H1 (cell line): ENCODE measurements around the gene TRMT61A. TPM values are rescaled to one million over a fixed set of nuclear protein-coding genes. Genes with fewer than 3 reads are reported as not detected.

ENCODE experiments used
- CTCF ChIA-PET: fragments of 300-600 bp; sonication (Branson Sonifier 250); formaldehyde crosslinking; loops from one replicate; lab custom pipeline; 2021; ENCODE audit not compliant: partially characterized antibody; lab: Charles Lee
- POLR2A ChIA-PET: fragments of 300-600 bp; sonication (Branson Sonifier 250); formaldehyde crosslinking; loops from one replicate; lab custom pipeline; 2021; ENCODE audit warnings: inconsistent platforms; ENCODE audit not compliant: partially characterized antibody; lab: Charles Lee
- DNase-seq, 2 experiments: peaks; one replicate each; pipeline versions ENCODE4 v3.0.0 to v3.0.0-alpha.2; 2010 to 2022; ENCODE audit warnings: low spot score in 2 of 2, low read depth in 1 of 2, mixed read lengths in 1 of 2
- FAIRE-seq: peaks from 2 replicates; lab custom pipeline; 2011; peaks lifted over from hg19 to GRCh38; lab: Jason Lieb, UNC
- H2AFZ ChIP-seq: 2 replicates; pipeline ENCODE4 v1.8.1; 2012; ENCODE audit warnings: low read length, inconsistent platforms
- H2AK5ac ChIP-seq: 2 replicates; pipeline ENCODE4 v1.6.1; 2013; ENCODE audit warnings: low read depth, low read length
- H2BK120ac ChIP-seq: replicated peaks from 2 replicates; pipeline ENCODE3; 2013; ENCODE audit warnings: low read depth, low read length, inconsistent platforms
- H2BK12ac ChIP-seq: 2 replicates; pipeline ENCODE4 v1.6.1; 2013; ENCODE audit warnings: low read depth, low read length
- H2BK15ac ChIP-seq: 2 replicates; pipeline ENCODE4 v1.6.1; 2013; ENCODE audit warnings: low read length
- H2BK20ac ChIP-seq: 2 replicates; pipeline ENCODE4 v1.6.1; 2013; ENCODE audit warnings: low read length
- H2BK5ac ChIP-seq: 2 replicates; pipeline ENCODE4 v1.6.1; 2013; ENCODE audit warnings: low read depth, low read length
- H3K14ac ChIP-seq: 2 replicates; pipeline ENCODE4 v1.6.1; 2013; ENCODE audit warnings: inconsistent platforms; ENCODE audit not compliant: insufficient read length
- H3K18ac ChIP-seq: 2 replicates; pipeline ENCODE4 v1.6.1; 2013; ENCODE audit warnings: low read length; ENCODE audit errors: extremely low read depth
- H3K23ac ChIP-seq: 2 replicates; pipeline ENCODE4 v1.6.1; 2013; ENCODE audit warnings: inconsistent platforms; ENCODE audit not compliant: insufficient read length
- H3K23me2 ChIP-seq: 2 replicates; pipeline ENCODE4 v1.6.1; 2013; ENCODE audit warnings: low read depth, low read length
- H3K27ac ChIP-seq: 2 replicates; pipeline ENCODE4 v1.6.1; 2011; ENCODE audit warnings: low read depth, low read length, inconsistent platforms
- H3K27me3 ChIP-seq, 4 experiments: replicated peaks in 1 of 4; 1 replicate in 1 of 4; 2 replicates in 3 of 4; pipeline versions ENCODE4 v1.6.1 to v1.8.1; 2011 to 2013; ENCODE audit warnings: low read length in 3 of 4, mild to moderate bottlenecking in 3 of 4, inconsistent platforms in 2 of 4, mixed read lengths in 2 of 4, moderate library complexity in 1 of 4; ENCODE audit not compliant: control insufficient read depth in 3 of 4, insufficient read depth in 3 of 4; ENCODE audit errors: extremely low read depth in 1 of 4
- H3K36me3 ChIP-seq, 4 experiments: 2 replicates each; pipeline versions ENCODE4 v1.6.1 to v1.8.1; 2011 to 2013; ENCODE audit warnings: mild to moderate bottlenecking in 4 of 4, low read length in 3 of 4, moderate library complexity in 2 of 4, control low read depth in 1 of 4, inconsistent platforms in 1 of 4; ENCODE audit not compliant: insufficient read depth in 4 of 4, control insufficient read depth in 2 of 4
- H3K4ac ChIP-seq: replicated peaks from 2 replicates; pipeline ENCODE3; 2013; ENCODE audit warnings: low read length, low read depth, mixed read lengths, inconsistent platforms; ENCODE audit not compliant: insufficient read length
- H3K4me1 ChIP-seq, 4 experiments: replicated peaks in 1 of 4; 1 replicate in 1 of 4; 2 replicates in 3 of 4; pipeline versions ENCODE4 v1.6.1 to v1.8.1; 2011 to 2013; ENCODE audit warnings: low read length in 3 of 4, inconsistent platforms in 2 of 4, mixed read lengths in 1 of 4; ENCODE audit not compliant: insufficient read depth in 4 of 4, control insufficient read depth in 3 of 4
- H3K4me2 ChIP-seq, 2 experiments: 2 replicates each; pipeline versions ENCODE4 v1.6.1 to v1.8.1; 2011 to 2013; ENCODE audit warnings: low read depth in 2 of 2, low read length in 2 of 2, control low read depth in 1 of 2, inconsistent platforms in 1 of 2, mild to moderate bottlenecking in 1 of 2; ENCODE audit not compliant: insufficient read depth in 1 of 2
- H3K4me3 ChIP-seq, 4 experiments: fragments of 200-600, 300-600 bp in 1 of 4; sonication (generic), shearing (Covaris generic), sonication (Bioruptor Twin) in 1 of 4; 2 replicates each; pipeline versions ENCODE4 v1.5.1 to v1.8.1; 2011 to 2016; ENCODE audit warnings: low read length in 4 of 4, low read depth in 3 of 4, control low read depth in 2 of 4, inconsistent platforms in 2 of 4, mild to moderate bottlenecking in 2 of 4, mixed read lengths in 1 of 4, moderate library complexity in 1 of 4; ENCODE audit not compliant: insufficient read depth in 2 of 4; ENCODE audit errors: extremely low read depth in 1 of 4
- H3K56ac ChIP-seq: replicated peaks from 2 replicates; pipeline ENCODE3; 2013; ENCODE audit warnings: low read depth, mild to moderate bottlenecking, mixed read lengths, low read length, inconsistent platforms; ENCODE audit not compliant: insufficient read length
- H3K79me1 ChIP-seq: 2 replicates; pipeline ENCODE4 v1.6.1; 2013; ENCODE audit warnings: low read depth, low read length, control low read depth
- H3K79me2 ChIP-seq, 2 experiments: 2 replicates each; pipeline versions ENCODE4 v1.6.1 to v1.8.1; 2012 to 2013; ENCODE audit warnings: low read length in 2 of 2, mild to moderate bottlenecking in 2 of 2, inconsistent platforms in 1 of 2; ENCODE audit not compliant: insufficient read depth in 2 of 2, control insufficient read depth in 1 of 2
- H3K9ac ChIP-seq, 4 experiments: replicated peaks in 1 of 4; 1 replicate in 1 of 4; 2 replicates in 3 of 4; pipeline versions ENCODE4 v1.6.1 to v1.8.1; 2011 to 2013; ENCODE audit warnings: low read depth in 3 of 4, low read length in 3 of 4, control low read depth in 2 of 4, mild to moderate bottlenecking in 2 of 4, moderate library complexity in 2 of 4, inconsistent platforms in 1 of 4; ENCODE audit errors: extremely low read depth in 1 of 4
- H3K9me3 ChIP-seq, 2 experiments: 2 replicates each; pipeline versions ENCODE4 v1.6.1 to v1.8.1; 2012 to 2013; ENCODE audit warnings: mild to moderate bottlenecking in 2 of 2, moderate library complexity in 2 of 2, control low read depth in 1 of 2, inconsistent platforms in 1 of 2, low read depth in 1 of 2, low read length in 1 of 2, mixed read lengths in 1 of 2; ENCODE audit not compliant: insufficient read depth in 2 of 2
- H4K20me1 ChIP-seq, 2 experiments: replicated peaks in 1 of 2; 2 replicates each; pipeline versions ENCODE3 to v1.8.1; 2011 to 2013; ENCODE audit warnings: inconsistent platforms in 2 of 2, low read length in 2 of 2, mild to moderate bottlenecking in 1 of 2; ENCODE audit not compliant: insufficient read depth in 2 of 2, control insufficient read depth in 1 of 2
- H4K5ac ChIP-seq: 2 replicates; pipeline ENCODE4 v1.6.1; 2013; ENCODE audit warnings: low read length, low read depth, mixed read lengths, inconsistent platforms; ENCODE audit not compliant: insufficient read length
- H4K8ac ChIP-seq: 2 replicates; pipeline ENCODE4 v1.8.0; 2013; ENCODE audit warnings: mild to moderate bottlenecking, moderate library complexity, low read length, inconsistent platforms; ENCODE audit not compliant: insufficient read depth; ENCODE audit errors: extremely low read depth
- H4K91ac ChIP-seq: replicated peaks from 2 replicates; pipeline ENCODE3; 2013; ENCODE audit warnings: low read length, mixed read lengths, inconsistent platforms; ENCODE audit not compliant: insufficient read length
- HDAC6 ChIP-seq: IDR thresholded peaks from one replicate; pipeline ENCODE4 v1.7.1; 2012; ENCODE audit warnings: low read depth, mild to moderate bottlenecking, inconsistent platforms, low read length, moderate library complexity
- KDM4A ChIP-seq: IDR thresholded peaks from one replicate; pipeline ENCODE4 v1.7.1; 2012; ENCODE audit warnings: low read depth, mild to moderate bottlenecking, moderate library complexity, low read length, inconsistent platforms; ENCODE audit not compliant: severe bottlenecking
- NANOG ChIP-seq: IDR thresholded peaks from 2 replicates; pipeline ENCODE4 v1.6.1; 2011; ENCODE audit warnings: low read length, low read depth, mild to moderate bottlenecking, inconsistent platforms; ENCODE audit not compliant: insufficient read depth, poor library complexity, severe bottlenecking
- NRF1 ChIP-seq: IDR thresholded peaks from 2 replicates; pipeline ENCODE4 v1.6.1; 2011; ENCODE audit warnings: mild to moderate bottlenecking, low read depth, low read length, improper control_type of control experiment
- PHF8 ChIP-seq: fragments of 200-600 bp; sonication (generic); conservative IDR thresholded peaks from 2 replicates; pipeline ENCODE4 v1.7.1; 2012; ENCODE audit warnings: low read depth, mild to moderate bottlenecking, inconsistent platforms, low read length, moderate library complexity
- RBBP5 ChIP-seq: IDR thresholded peaks from 2 replicates; pipeline ENCODE4 v1.7.1; 2012; ENCODE audit warnings: low read depth, mild to moderate bottlenecking, inconsistent platforms, low read length, moderate library complexity, borderline replicate concordance
- SIX5 ChIP-seq: IDR thresholded peaks from 2 replicates; pipeline ENCODE4 v1.6.1; 2011; ENCODE audit warnings: mild to moderate bottlenecking, low read depth, low read length
- TAF1 ChIP-seq: IDR thresholded peaks from 2 replicates; pipeline ENCODE4 v1.6.1; 2011; ENCODE audit warnings: mild to moderate bottlenecking, low read depth, low read length
- TCF12 ChIP-seq: IDR thresholded peaks from 2 replicates; pipeline ENCODE4 v1.6.1; 2011; ENCODE audit warnings: low read depth, mild to moderate bottlenecking, low read length
- YY1 ChIP-seq: IDR thresholded peaks from 2 replicates; pipeline ENCODE4 v1.6.1; 2011; ENCODE audit warnings: low read depth, mild to moderate bottlenecking, low read length
- WGBS, 2 experiments: shearing (Covaris generic) in 1 of 2; methylation state at CpG; one replicate each; pipeline versions ENCODE4 v1.1.6 to v1.1.7; 2013 to 2015; ENCODE audit warnings: low lambda C conversion rate in 2 of 2, mixed read lengths in 2 of 2, inconsistent platforms in 1 of 2, low coverage in 1 of 2, missing lambda C conversion rate in 1 of 2; ENCODE audit not compliant: insufficient replicate concordance in 2 of 2, insufficient coverage in 1 of 2, insufficient read length in 1 of 2; ENCODE audit errors: extremely low coverage in 1 of 2, missing lambda C conversion rate in 1 of 2; 5-methylcytosine and 5-hydroxymethylcytosine counted together
- polyA plus RNA-seq, 7 experiments: library from polyadenylated mRNA; depleted of rRNA in 3 of 7; stranded (reverse) in 5 of 7; unstranded in 2 of 7; fragments of >200 nt in 5 of 7; fragments of 200-250 nt in 2 of 7; gene quantifications; 1 replicate in 5 of 7; 2 replicates in 1 of 7; 4 replicates in 1 of 7; pipeline versions ENCODE4 v1.2.1 to v1.2.3, GENCODE V29; 2011 to 2013; ENCODE audit warnings: missing spikeins in 2 of 7, mixed read lengths in 2 of 7
- total RNA-seq: library from RNA; stranded (reverse); fragmentation: NEBNext Ultra II Directional; extraction: Animal tissue kit (Norgen Biotek cat#: 25700); gene quantifications from 2 replicates; pipeline ENCODE4 v1.2.1, GENCODE V29; 2021

TRMT61A gene
- total and polyA plus RNA-seq, 2 of the 8 experiments (the other 6 are each of a cell fraction or from before 2014, with no cell fraction given) = 15.8 to 19.0 TPM

DNA sequence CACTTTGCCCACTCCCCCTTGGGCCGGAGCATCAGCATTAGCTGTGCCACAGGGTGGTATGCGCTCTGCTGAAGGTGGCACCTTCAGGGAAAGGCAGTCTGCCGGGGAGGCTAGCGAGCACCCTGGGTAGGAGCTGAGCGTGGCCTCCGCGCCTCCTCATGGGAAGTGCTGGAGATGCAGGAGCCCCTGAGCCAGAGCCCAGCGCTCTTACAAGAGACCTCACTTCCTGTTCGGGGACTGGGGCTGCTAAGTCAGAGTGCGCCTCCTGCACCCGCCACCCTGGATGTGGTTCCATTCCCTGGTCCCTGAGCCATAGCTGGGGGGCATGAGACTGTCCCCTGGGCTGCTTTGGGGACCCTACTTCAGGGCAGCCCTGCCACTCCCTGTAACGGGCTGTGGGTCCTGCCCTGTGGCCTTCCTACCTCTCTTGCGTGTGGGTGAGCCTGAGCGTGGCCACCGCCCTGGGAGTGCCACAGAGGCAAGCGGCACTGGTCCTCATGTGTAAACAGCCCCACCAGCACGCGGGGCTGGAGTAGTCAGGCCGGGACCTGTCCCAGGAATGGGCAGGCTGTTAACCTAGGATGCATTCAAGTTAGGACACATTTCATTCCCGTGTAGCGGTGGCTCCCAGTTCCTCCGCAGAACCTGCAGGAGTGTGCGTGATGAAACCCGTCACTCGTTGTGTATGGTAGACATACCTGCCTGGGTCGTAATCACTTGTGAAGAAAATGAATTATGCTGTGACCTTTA lies 53.1 kb downstream of the TRMT61A start:
- Histone ChIP-seq H2BK20ac (no peak overlapping the region), H2BK120ac (no peak overlapping the region), H2AFZ (no peak overlapping the region), H4K8ac (no peak overlapping the region), H4K20me1 (peaks cover 0 to 1% of the 10 kb centered on the region in 2 experiments), H3K79me2 (no peaks in the 10 kb centered on the region), H4K91ac (no peak overlapping the region), H3K9ac (no peak overlapping the region), H3K9me3 (no peaks in the 10 kb centered on the region), H3K4me2 (no peak overlapping the region), H3K27ac (no peak overlapping the region), H3K4ac (no peak overlapping the region), H2BK12ac (no peak overlapping the region), H2BK15ac (no peak overlapping the region), H2AK5ac (no peak overlapping the region), H3K4me3 (no peak overlapping the region), H3K79me1 (no peaks in the 10 kb centered on the region; the same call in 1 of the 2 replicates), H3K36me3 (peaks cover 0 to 9% (median 0%) of the 10 kb centered on the region in 4 experiments; a peak in 4 of 8 replicates), H3K4me1 (no peaks in the 10 kb centered on the region), H3K56ac (no peak overlapping the region), H3K14ac (no peak overlapping the region), H4K5ac (no peak overlapping the region), H3K27me3 (no peaks in the 10 kb centered on the region), H3K18ac (no peak overlapping the region), H3K23ac (no peak overlapping the region), H2BK5ac (no peak overlapping the region; the same call in 1 of the 2 replicates), H3K23me2 (no peaks in the 10 kb centered on the region)
- ChIA-PET CTCF (no interaction called here), POLR2A (interaction anchor here (0.9 kb wide), 1 partner anchor 35 kb away, joined by 3 read pairs; no protein-coding TSS in a partner anchor)
- no peak for DNase-seq
- FAIRE-seq = no peak
- 91% methylated on average over 25 of the region's 26 CpGs; no CpG with 5 or more reads in 1 of the 2 experiments for WGBS, 2 experiments
- TF ChIP-seq HDAC6 (no peak), KDM4A (no peak), PHF8 (no peak), YY1 (no peak), NANOG (no peak), NRF1 (no peak), RBBP5 (no peak), TCF12 (no peak), SIX5 (no peak), TAF1 (no peak)
